Non-pigmented ciliary epithelial cell (primary cell): ENCODE results near the gene TMEM250.

Experiments
- DNase-seq: peaks from one replicate; pipeline ENCODE4 v3.0.0-alpha.2; 2010; ENCODE audit warnings: low read depth

Gene TMEM250

DNA sequence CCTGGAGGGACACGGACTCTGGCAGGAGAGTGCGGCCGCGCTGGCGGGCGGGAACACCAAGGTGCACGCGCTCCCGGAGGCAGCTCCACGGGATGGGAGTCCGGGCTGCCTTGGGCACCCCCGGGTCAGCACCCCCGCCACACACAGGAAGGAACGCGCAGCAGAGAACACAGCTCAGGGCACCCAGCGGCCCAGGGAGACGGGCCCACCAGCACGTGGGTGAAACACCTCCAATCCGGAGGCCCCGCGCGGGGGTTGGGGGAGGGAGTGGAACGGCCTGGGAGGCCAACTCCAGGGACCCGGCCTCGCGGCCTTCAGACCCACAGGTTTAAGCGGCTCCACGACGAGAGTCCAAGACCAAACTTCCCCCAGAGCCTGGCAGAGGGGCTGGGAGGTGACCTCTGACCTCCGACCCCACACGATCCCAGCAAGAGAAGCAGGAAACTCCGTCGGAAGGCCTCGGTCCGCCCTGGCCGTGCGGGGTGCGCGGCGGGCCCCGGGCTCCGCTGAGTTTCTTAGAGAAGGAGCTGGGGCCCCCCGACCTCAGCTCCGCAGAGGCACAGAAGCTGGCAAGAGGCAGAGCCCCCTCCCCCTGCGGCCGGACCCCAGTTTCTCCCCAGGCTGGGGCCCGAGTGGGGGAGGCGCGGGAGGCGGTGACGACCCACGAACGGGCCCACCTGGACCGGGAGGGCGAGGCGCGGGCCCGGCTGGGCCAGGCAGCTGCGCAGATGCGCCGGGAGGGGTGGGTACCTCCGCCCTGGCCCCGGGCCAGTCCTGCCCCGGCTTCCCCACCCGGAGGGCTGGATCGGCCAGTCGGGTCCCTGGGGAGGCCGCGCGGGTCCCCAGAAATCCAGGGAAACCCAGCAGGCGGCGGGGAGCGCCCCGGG lies 24.4 kb downstream of the TMEM250 start:
- DNase-seq, result no peak

DNA sequence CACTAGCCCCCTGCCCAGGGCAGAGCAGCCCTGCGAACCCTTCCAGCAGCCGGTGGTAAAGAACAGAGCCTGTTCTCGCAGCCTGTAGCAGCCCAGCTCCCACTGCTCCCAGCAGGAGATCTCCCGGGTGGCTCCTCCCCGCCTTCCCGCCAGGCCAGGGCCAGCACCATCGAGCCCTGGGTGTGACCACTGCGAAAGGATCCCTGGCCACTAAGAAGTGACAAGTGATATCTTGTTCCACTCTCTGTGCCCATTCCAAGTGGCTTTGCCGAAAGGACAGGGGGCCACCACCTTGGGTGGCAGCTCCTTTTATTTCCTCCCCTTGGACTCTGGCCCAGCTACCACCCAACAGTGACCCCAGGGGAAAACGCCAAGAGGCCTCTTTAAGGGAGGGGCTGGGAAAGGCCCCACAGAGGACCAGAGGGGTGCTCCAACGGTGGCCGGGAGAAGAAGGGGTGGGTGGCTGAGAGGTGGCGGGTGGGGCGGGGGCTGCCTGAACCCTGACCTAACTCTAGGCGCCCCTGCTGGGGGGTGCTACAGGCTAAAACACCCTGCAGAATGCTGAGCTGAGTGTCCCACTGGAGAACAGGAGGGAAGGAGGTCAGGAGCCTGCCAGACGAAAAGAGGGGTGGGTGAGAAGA lies 25.2 kb downstream of the TMEM250 start:
- DNase-seq, result no peak

DNA sequence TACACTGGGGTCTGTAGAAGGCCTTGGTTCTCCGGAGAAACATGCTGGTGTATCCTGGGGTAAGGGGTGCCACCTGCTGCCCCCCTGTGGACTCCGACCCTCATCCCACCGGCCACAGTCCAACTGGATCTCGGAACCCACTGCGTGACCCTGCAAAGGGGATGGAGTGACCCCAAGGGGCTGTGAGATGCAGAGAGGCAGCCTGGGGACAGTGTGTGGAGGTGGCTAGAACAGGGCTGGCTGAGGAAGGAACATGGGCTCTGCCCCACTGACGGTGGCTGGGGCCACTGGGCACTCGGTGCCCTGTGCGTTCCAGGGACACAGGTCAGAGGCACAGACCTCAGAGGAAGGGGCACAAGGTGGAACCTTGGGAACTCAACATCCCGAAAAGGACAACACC lies 25.9 kb downstream of the TMEM250 start:
- no peak for DNase-seq

DNA sequence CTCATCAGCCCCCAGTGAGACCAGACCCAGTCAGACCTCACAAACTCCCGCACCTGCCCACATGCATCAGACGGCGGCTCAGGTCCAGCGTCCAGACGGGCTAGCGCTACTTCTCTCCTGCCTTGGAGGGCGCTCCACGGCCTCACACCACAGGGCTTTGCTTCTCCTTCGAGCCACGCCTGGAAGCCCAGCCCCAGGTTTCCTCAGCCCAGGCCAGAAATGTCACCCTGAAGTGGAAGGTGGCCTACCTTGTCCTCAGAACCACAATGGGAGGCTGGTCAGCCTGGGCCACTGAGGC lies 26.4 kb downstream of the TMEM250 start:
- DNase-seq, result no peak

- no peak for DNase-seq
Observed at GRCh38 chr9:136091582-136092352, 26.9 kb downstream of the TMEM250 start.

- DNase-seq, result no peak
Observed at GRCh38 chr9:136090768-136091581, 27.7 kb downstream of the TMEM250 start.

DNA sequence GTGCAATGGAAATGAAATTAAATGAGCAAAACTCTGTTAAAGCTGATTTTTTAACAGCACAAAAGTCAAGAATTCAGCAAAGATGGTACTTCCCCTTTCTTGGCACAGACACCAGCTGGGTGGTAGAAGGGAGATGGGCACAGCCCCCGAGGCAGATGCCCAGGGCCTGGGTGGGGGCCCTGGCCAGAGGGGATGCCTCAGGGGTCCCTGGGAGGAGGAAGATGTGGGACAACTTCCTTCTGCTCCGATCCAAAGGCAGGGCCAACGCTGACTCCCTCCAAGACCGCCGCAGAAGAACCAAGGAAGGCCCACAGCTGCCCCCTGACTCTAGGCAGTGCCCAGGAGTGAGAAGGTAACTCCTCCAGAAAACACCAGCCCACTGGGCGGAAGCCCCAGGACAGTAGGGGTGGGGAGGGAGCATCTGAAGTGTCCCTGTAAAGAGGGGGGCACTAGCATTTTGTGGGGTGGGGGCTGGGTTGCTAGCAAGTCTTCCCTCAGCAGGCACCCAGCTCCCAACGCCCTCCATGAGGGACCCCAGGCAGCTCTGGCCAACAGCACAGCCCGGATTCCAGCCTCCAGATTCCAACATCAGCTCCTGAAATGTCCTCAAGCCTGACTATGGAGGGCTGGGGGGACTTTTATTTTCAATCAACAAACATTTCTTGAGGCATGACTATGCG lies 28.5 kb downstream of the TMEM250 start:
- no peak for DNase-seq

DNA sequence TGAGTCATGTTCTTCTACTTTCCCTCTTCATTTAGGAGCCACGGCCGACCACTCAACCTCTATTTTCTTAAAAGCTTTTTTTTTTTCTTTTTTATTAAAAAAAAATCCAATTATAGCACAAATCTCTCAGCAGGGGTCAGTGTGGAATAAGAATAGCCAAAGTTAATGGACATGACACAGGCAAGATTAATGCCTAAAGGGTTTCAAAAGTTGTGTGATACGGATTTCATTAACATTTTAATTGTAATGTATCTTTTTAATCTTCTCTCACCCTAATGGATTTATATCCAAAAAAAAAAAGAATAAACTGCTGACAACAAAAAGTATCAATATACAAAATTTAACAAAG lies 29.0 kb downstream of the TMEM250 start:
- DNase-seq, result no peak

DNA sequence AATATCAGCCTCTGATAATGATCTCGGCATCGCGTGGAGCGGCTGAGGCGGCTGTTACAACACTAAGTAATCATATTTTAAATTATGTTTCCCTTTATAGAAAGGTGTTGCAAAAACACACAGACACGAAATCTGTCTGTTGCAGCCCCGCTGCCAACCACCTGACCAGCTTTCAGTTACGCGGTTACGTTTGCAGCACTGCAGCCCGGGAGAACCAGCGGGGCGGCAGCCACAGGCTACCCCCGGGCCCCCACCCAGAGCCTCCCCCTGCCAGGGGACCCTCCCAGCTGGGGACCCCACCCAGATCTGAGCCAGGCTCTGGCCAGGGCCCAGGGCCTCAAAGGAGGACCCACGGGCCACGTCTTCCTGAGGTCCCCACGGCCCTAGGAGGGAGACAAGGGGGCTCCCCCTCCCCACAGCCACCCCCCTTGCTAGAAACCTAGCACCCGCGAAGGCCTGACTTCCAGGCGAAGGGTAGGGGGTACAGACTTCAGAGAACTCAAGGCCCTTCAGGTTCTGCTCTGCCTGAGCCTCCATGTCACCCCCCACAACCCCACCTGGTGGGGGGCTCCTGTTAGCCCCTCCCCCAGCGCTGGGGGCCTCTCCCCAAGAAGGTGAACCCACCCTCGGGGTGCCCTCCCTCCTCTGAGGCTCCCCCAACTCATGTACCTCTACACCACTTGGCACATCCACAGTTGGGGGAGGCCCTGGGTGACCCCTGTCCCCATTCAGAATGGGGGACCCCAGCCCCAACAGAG lies 29.6 kb downstream of the TMEM250 start:
- no peak for DNase-seq

GRCh38 chr9:136088481-136088938 lies 30.2 kb downstream of the TMEM250 start:
- DNase-seq, result no peak

- DNase-seq, result no peak
Observed at GRCh38 chr9:136087741-136088480, 30.8 kb downstream of the TMEM250 start.

DNA sequence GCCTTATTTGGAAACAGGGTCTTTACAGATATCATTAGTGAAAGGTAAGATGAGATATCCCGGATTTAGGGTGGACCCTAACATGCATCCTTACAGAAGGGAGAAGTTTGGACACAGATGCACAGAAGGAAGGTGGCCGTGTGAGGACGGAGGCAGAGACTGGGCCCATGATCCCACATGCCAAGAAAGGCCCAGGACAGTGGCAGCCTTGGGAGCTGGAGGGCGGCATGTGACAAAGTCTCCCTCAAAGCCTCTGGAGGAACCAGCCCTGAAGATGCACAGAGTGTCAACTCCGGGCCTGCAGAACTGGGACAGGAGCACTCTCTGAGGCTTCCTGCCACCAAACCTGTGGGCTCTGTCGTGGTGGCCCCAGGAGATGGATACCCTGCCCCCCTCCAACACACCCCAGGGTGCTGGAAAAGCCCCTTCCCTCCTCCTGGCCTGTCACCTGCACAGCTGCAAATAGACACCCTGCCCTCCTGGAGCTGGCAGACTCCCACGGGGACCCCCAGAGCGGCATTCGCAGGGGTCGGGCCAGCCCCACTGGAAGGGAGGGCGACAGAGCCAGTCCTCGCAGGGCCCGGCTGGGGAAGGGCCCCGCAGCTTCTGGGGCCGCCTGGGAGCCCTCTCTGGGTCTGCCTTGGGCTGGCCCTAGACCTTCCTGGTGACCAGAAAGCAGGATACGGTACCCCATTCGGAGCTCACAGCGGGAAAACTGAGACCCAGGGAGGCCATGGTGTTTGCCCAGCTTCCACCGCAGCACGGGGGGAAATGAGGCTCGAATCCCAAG lies 31.5 kb downstream of the TMEM250 start:
- no peak for DNase-seq

- DNase-seq, result no peak
Observed at GRCh38 chr9:136086213-136086881, 32.3 kb downstream of the TMEM250 start.

DNA sequence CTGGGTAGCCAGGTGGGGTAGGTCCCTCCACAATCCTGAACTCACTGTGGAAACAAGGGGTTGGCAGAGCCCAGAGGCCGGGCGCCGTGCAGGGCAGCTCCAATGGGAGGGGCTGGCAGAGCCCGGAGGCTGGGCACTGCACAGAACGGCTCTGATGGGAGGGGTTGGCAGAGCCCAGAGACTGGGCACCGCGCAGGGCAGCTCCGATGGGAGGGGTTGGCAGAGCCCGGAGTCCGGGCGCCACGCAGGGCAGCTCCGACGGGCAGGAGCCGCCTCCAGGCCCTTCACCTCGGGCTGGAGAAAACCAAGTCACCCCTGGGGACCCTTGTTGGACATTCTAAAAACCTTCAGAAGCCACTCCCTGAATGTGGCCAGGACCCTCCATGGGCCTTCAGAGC lies 32.9 kb downstream of the TMEM250 start:
- DNase-seq, result no peak

DNA sequence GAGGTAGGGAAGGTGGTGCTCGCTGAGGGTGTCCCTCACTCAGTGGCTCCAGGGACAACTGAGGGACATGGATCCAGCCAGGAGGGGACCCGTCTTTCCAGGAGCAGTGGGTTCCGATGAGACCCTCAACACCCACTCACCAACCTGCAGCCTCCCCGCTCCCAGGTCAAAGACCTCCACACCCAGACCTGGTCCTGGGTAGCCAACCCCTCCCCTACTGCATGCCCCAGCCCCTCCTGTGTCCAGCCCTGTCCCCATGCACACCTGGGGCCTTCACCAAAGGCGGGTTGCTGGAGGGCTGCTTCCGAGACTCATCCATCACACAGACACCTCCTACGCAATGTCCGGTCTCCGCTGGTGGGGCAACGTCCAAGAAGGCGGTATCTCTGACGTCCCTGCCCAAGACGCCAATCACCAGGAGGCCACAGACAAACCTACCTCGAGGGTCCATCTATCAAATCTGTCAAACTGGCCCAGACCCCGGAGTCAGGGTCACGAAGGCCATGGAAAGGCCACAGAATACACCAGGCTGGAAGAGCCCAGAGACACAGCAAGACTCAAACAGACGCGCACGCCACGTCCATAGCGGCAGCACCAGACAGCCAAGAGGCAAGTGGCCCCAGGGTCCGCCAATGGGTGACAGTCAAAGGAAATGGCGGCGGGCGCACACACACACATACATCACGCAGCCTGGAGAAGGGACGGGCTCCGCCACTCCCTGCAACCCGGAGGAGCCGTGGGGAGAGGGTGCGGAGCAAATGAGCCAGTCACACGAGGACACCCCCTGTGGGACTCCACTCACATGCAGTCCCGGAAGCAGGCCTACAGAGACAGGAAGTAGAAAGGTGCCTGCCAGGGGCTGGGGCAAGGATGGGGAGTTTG lies 34.4 kb downstream of the TMEM250 start:
- DNase-seq, result no peak

DNA sequence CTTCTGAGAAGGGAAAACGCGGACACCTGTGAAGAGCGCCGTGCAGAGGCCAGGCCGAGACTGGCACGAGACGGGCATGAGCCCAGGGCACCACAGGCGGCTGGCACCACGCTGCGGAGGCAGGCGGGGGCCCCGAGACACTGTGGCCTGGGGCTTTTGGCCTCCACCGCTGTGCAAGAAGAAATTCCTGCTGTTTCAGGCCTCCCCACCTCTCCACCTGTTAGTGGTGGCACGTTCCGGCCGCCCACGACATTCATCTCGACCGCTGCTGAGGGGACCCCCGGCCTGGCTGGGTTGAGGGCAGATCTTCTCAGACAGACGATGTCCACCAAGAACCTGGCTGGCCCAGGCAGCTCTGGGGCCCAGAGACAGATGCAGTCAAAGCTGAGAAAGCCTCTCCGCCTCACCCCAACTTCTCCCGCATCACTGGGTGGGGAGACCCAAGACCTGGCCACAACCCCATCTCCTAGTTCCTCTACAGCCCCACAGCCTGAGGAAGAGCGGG lies 35.1 kb downstream of the TMEM250 start:
- no peak for DNase-seq
